ENCODE measurements around the gene TRAPPC6A.

DNA sequence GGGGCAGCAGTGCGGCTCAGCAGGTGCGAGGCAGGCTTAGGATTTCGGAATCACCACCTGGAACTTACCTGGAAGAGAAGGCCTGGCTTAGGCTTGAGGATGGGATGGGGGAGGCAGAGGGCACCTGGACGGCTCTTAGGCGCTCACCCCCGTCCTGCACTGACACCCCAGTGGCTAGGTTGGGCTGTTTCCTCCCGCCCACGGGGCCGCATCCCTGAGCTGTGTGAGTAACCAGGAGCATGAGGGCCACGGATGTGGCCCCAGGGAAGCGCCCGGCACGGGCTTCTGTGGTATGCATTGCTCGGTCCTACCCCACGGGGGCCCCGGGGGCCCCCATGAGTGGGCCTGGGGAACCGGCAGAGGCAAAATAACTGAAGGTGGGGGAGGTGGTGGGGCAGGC lies 14.9 kb downstream of the TRAPPC6A start:
- TF ChIP-seq, protein P1, sequence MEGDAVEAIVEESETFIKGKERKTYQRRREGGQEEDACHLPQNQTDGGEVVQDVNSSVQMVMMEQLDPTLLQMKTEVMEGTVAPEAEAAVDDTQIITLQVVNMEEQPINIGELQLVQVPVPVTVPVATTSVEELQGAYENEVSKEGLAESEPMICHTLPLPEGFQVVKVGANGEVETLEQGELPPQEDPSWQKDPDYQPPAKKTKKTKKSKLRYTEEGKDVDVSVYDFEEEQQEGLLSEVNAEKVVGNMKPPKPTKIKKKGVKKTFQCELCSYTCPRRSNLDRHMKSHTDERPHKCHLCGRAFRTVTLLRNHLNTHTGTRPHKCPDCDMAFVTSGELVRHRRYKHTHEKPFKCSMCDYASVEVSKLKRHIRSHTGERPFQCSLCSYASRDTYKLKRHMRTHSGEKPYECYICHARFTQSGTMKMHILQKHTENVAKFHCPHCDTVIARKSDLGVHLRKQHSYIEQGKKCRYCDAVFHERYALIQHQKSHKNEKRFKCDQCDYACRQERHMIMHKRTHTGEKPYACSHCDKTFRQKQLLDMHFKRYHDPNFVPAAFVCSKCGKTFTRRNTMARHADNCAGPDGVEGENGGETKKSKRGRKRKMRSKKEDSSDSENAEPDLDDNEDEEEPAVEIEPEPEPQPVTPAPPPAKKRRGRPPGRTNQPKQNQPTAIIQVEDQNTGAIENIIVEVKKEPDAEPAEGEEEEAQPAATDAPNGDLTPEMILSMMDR (IDR thresholded peaks at IDR 0.05 in 4 of 5, conservative IDR thresholded peaks at IDR 0.05 in 1 of 5), result no peak
- no peak for TF ChIP-seq POLR2A (IDR thresholded peaks at IDR 0.05)
